ENCODE results near the gene SMTNL2. TPM values are rescaled to one million over a fixed set of nuclear protein-coding genes. Genes with fewer than 3 reads are reported as not detected.
"Not testable (repeated sequence)": the region's sequence is repeated elsewhere in the genome, so short reads cannot be mapped to it uniquely, and the experiment has no call there.

SMTNL2 gene
- total RNA-seq, 2 experiments from 2014 or later: not detected

- Mint-ChIP-seq H3K9me3 (no peaks in the 10 kb centered on the region), H3K27me3 (peaks cover 35% of the 10 kb centered on the region), H3K27ac (no peak overlapping the region), H3K4me1 (peaks cover 3% of the 10 kb centered on the region), H3K4me3 (no peak overlapping the region), H3K36me3 (ENCODE audit: low read depth) (no peaks in the 10 kb centered on the region)
- CTCF ChIA-PET: interaction anchor here (0.7 to 4.3 kb wide), 8 partner anchors 12 to 276 kb away, joined by 3 to 44 read pairs (median 3); partner anchors contain the start of gene CHRNE
- no peak for DNase-seq
- POLR2A ChIA-PET: no interaction called here
These were observed 42.5 kb downstream of the SMTNL2 start for GRCh38 chr17:4626734-4627256.

GRCh38 chr17:4631431-4631830, 47.1 kb downstream of the SMTNL2 start:
- Mint-ChIP-seq H3K4me3 (no peak overlapping the region), H3K36me3 (ENCODE audit: low read depth) (no peaks in the 10 kb centered on the region), H3K9me3 (no peaks in the 10 kb centered on the region), H3K27me3 (peaks cover 39% of the 10 kb centered on the region), H3K27ac (no peak overlapping the region), H3K4me1 (peaks cover 11% of the 10 kb centered on the region)
- CTCF ChIA-PET: no interaction called here
- POLR2A ChIA-PET: no interaction called here
- no peak for DNase-seq

- Mint-ChIP-seq H3K4me3 (no peak overlapping the region), H3K4me1 (peaks cover 15% of the 10 kb centered on the region), H3K27ac (no peak overlapping the region), H3K9me3 (no peaks in the 10 kb centered on the region), H3K27me3 (peaks cover 39% of the 10 kb centered on the region), H3K36me3 (ENCODE audit: low read depth) (no peaks in the 10 kb centered on the region)
- ChIA-PET CTCF (no interaction called here), POLR2A (no interaction called here)
- no peak for DNase-seq
These were observed 47.7 kb downstream of the SMTNL2 start for GRCh38 chr17:4631836-4632580.

- ChIA-PET POLR2A (no interaction called here), CTCF (no interaction called here)
- Mint-ChIP-seq H3K27me3 (peaks cover 42% of the 10 kb centered on the region), H3K4me3 (no peak overlapping the region), H3K27ac (no peak overlapping the region), H3K4me1 (peaks cover 15% of the 10 kb centered on the region), H3K36me3 (ENCODE audit: low read depth) (no peaks in the 10 kb centered on the region), H3K9me3 (no peaks in the 10 kb centered on the region)
- no peak for DNase-seq
These were observed 48.2 kb downstream of the SMTNL2 start for GRCh38 chr17:4632581-4632920.

GRCh38 chr17:4633643-4634042, 49.3 kb downstream of the SMTNL2 start:
- POLR2A ChIA-PET: no interaction called here
- H3K9me3 Mint-ChIP-seq: no peaks in the 10 kb centered on the region
- H3K27me3 Mint-ChIP-seq: peaks cover 47% of the 10 kb centered on the region
- H3K4me1 Mint-ChIP-seq: peaks cover 15% of the 10 kb centered on the region
- no peaks in the 10 kb centered on the region for H3K36me3 Mint-ChIP-seq (ENCODE audit: low read depth)
- no peak overlapping the region for H3K27ac Mint-ChIP-seq
- no peak overlapping the region for H3K4me3 Mint-ChIP-seq
- CTCF ChIA-PET: interaction anchor here (1.0 kb wide), 1 partner anchor 67 kb away, joined by 4 read pairs; no protein-coding TSS in a partner anchor
- DNase-seq: no peak

- no peak for DNase-seq
- H3K4me3 Mint-ChIP-seq: no peak overlapping the region
- ChIA-PET POLR2A (no interaction called here), CTCF (no interaction called here)
- no peaks in the 10 kb centered on the region for H3K36me3 Mint-ChIP-seq (ENCODE audit: low read depth)
- H3K4me1 Mint-ChIP-seq: peaks cover 19% of the 10 kb centered on the region
- no peaks in the 10 kb centered on the region for H3K9me3 Mint-ChIP-seq
- H3K27me3 Mint-ChIP-seq: peaks cover 55% of the 10 kb centered on the region
- no peak overlapping the region for H3K27ac Mint-ChIP-seq
These were observed 50.6 kb downstream of the SMTNL2 start for GRCh38 chr17:4634976-4635375.

GRCh38 chr17:4635823-4636375, 51.6 kb downstream of the SMTNL2 start:
- peaks cover 24% of the 10 kb centered on the region for H3K4me1 Mint-ChIP-seq
- ChIA-PET CTCF (interaction anchor here (0.6 kb wide), 1 partner anchor 65 kb away, joined by 3 read pairs; no protein-coding TSS in a partner anchor), POLR2A (no interaction called here)
- no peaks in the 10 kb centered on the region for H3K36me3 Mint-ChIP-seq (ENCODE audit: low read depth)
- no peak overlapping the region for H3K27ac Mint-ChIP-seq
- H3K27me3 Mint-ChIP-seq: peaks cover 61% of the 10 kb centered on the region
- no peak for DNase-seq
- H3K4me3 Mint-ChIP-seq: no peak overlapping the region
- H3K9me3 Mint-ChIP-seq: no peaks in the 10 kb centered on the region

- no peak for DNase-seq
- CTCF ChIA-PET: interaction anchor here (0.6 kb wide), 1 partner anchor 64 kb away, joined by 3 read pairs; no protein-coding TSS in a partner anchor
- no peaks in the 10 kb centered on the region for H3K9me3 Mint-ChIP-seq
These were observed 52.3 kb downstream of the SMTNL2 start for GRCh38 chr17:4636474-4637100.

GRCh38 chr17:4638766-4639165, 54.4 kb downstream of the SMTNL2 start:
- POLR2A ChIA-PET; H3K36me3 Mint-ChIP-seq (ENCODE audit: low read depth); DNase-seq; CTCF ChIA-PET; H3K27ac Mint-ChIP-seq; H3K9me3 Mint-ChIP-seq; H3K4me3 Mint-ChIP-seq: not testable (repeated sequence)
- peaks cover 76% of the 10 kb centered on the region for H3K27me3 Mint-ChIP-seq
- H3K4me1 Mint-ChIP-seq: peaks cover 30% of the 10 kb centered on the region

More at GRCh38 chr17:4636474-4637100, 52.3 kb downstream of the SMTNL2 start:
- no peak overlapping the region for H3K4me3 Mint-ChIP-seq
- POLR2A ChIA-PET: no interaction called here
- peaks cover 27% of the 10 kb centered on the region for H3K4me1 Mint-ChIP-seq
- peaks cover 68% of the 10 kb centered on the region for H3K27me3 Mint-ChIP-seq
- no peak overlapping the region for H3K27ac Mint-ChIP-seq
- no peaks in the 10 kb centered on the region for H3K36me3 Mint-ChIP-seq (ENCODE audit: low read depth)

GRCh38 chr17:4639301-4640059, 55.2 kb downstream of the SMTNL2 start:
- H3K27ac Mint-ChIP-seq; H3K9me3 Mint-ChIP-seq; POLR2A ChIA-PET; H3K36me3 Mint-ChIP-seq (ENCODE audit: low read depth); CTCF ChIA-PET: not testable (repeated sequence)
- Mint-ChIP-seq H3K4me1 (peaks cover 30% of the 10 kb centered on the region), H3K4me3 (peak overlapping the region; percentile 55), H3K27me3 (peaks cover 75% of the 10 kb centered on the region)
- DNase-seq: peak; percentile 49

GRCh38 chr17:4640569-4641188, 56.4 kb downstream of the SMTNL2 start:
- H3K36me3 Mint-ChIP-seq (ENCODE audit: low read depth); CTCF ChIA-PET; H3K4me3 Mint-ChIP-seq; H3K27ac Mint-ChIP-seq; H3K9me3 Mint-ChIP-seq; POLR2A ChIA-PET: not testable (repeated sequence)
- DNase-seq: peak; percentile 48
- H3K4me1 Mint-ChIP-seq: peaks cover 27% of the 10 kb centered on the region
- H3K27me3 Mint-ChIP-seq: peaks cover 76% of the 10 kb centered on the region

GRCh38 chr17:4641297-4642195, 57.2 kb downstream of the SMTNL2 start, which contains the start of gene ALOX15:
ALOX15 (minus strand) TSS chr17:4641678; CDS start chr17:4641651, 27 bp downstream.
- no peaks in the 10 kb centered on the region for H3K36me3 Mint-ChIP-seq (ENCODE audit: low read depth)
- no peak for DNase-seq
- ChIA-PET CTCF (no interaction called here), POLR2A (no interaction called here)
- H3K9me3 Mint-ChIP-seq: no peaks in the 10 kb centered on the region
- H3K27ac Mint-ChIP-seq: no peak within 1 kb of the TSS
- peaks cover 18% of the 10 kb centered on the region for H3K4me1 Mint-ChIP-seq
- H3K4me3 Mint-ChIP-seq: no peak within 1 kb of the TSS
- H3K27me3 Mint-ChIP-seq: peaks cover 75% of the 10 kb centered on the region

All from activated CD4-positive, alpha-beta memory T cell treated with anti-CD3 and anti-CD28 coated beads, Interleukin-2, amount 10 ng/mL, durations not matched to agents 7 days and 5 days (primary cell).